GM18498 (cell line): Measurements from ENCODE around the gene TRIM50.
"Not testable (repeated sequence)": the region's sequence is repeated elsewhere in the genome, so short reads cannot be mapped to it uniquely, and the experiment has no call there.

ENCODE experiments used
- ATAC-seq: cut with Tn5 transposase; IDR thresholded peaks from one replicate; pipeline ENCODE4 v1.9.1; 2021; ENCODE audit warnings: mild to moderate bottlenecking, moderate library complexity; ENCODE audit not compliant: unreplicated experiment

Gene TRIM50

DNA sequence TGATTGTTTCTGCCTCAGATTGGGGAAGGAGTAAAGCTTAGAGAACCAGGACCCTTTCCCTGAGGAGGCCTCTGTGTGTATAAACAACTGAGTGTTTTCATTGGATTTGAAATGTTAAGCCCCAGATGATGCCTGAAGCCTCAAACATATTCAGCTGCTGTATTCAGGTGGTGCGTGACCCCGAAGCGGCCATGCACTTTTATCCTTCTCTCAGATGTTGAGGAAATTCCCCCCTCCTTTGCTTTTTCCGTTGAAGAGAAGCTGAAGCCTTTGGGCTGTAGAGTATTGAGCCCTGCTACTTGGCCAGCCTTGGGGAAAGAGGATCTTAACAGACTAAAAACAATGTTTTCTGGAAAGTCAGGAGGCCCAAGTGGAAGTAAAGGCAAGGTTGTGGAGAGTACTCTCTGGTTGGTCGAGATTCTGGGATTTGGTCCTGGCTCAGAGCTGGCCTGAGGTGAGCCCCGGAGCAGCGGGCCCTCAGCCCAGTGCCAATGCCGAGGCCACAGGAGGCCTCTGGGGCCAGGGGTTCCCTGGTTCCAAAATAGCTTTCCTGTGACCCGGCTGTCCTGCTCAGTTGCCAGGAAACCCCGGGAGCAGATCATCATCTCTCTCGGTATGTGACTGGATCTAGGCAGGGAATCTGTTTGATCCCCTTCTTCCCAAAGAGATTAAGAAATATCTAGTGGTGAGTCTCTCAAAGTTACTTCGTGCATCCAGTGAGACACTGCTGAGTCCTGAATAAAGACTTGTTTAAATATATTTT is 22.6 kb upstream of the TRIM50 start:
- ATAC-seq: no peak

DNA sequence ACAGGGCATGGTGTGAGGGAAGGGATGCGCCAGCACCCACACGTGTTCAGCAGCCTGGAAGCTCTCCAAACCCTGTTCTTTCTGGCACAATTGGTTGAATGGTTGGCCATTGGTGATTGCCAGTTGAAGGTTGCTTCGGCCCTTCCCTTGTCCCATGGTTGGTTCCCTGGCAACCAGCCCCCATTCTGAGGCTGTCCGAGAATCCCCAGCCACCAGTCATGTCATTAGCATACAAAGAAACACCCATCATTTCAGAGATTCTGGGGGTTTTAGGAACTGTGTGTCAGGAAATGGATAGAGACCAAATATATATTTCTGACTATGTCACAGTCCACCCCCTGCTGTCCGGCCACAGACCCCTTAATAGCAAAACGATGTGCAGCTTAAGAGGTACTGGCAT is 21.9 kb upstream of the TRIM50 start:
- no peak for ATAC-seq

DNA sequence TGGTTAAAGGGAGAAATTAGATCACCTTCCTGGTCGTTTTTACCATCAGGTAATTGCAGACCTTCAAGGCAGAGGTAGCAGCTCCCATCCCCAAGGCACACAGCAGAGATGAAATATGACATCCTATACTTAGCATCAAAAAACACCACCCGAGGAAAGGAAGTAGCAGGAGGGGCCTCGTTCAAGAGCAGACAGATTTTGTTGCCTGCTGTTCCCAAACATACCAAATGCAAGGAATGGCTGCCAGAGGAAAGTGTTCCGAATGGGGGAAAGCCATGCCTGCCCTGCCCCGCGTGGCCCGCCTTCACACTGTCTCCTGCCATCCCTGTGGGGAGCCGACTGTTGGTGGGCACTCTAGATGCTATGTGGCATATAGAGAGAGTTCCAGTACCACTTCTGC is 18.1 kb upstream of the TRIM50 start:
- no peak for ATAC-seq

DNA sequence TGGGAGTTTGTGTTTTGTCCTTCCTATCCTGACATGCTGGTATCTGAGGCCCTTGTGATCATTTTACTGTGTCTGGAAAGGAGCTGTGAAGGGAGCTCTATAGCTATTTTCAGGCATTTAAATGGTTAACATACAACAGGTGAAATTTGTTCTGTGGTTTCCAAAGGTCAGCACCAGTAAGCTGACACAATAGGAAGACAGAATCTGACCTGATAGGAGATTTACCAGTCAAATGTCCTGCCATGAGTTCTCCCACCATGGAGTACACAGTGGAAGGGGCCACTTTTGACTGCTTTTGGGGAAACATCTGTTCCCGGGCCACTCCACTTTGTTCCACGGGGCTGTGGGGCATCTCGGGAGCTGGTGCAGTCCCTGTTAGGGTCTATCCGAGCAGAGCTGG is 17.7 kb upstream of the TRIM50 start:
- no peak for ATAC-seq

DNA sequence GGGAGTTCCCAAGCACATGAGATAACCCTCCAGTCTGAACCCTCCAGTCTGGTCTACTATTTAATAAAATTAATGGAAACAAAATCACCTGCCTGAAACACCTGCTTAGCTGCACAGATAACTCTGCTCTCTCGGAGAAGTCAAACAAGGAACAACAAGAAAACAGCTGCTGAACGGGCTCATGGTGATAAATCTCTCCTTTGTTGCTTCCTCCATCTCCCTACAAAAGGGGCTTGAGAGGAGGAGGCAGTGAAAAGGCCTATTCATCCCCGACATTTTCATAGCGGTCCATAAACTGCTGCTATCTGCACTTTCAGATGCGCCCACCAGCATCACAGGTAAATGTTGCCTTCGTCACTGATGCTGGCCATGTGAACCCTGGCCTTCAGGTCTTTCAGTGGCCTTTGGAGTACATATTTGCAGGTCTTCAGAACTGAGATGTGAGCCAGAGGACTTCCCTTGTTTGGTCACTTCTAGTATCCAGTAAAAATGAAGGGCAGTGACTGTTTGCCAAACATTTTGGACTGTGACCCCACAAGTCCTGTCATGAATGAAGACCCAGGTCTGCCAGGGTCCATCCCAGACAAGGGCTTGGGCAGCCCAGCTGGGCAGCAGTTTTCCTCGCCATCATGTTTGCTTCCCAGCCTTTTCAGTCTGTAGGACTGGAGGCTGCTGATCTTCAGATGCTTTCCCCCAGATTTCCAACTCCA is 15.9 kb upstream of the TRIM50 start:
- ATAC-seq: no peak

DNA sequence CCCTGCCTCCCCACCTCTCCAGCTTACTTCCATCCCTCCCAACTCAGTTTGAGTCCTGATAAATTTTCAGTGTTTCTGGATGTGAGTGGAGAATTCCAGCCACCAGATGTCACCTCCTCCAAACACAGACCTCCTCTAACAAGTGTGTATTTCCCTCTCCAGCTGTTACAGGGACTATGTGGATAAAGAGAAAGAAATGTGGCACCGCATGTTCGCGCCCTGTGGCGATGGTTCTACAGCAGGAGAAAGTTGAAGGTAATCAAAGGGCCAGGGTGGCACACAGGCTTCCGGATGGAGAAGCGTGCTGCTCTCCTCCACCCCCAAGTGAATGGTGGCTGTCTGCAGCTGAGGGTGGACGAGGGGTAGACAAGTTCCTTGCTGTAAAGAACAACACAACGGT is 14.8 kb upstream of the TRIM50 start:
- no peak for ATAC-seq

DNA sequence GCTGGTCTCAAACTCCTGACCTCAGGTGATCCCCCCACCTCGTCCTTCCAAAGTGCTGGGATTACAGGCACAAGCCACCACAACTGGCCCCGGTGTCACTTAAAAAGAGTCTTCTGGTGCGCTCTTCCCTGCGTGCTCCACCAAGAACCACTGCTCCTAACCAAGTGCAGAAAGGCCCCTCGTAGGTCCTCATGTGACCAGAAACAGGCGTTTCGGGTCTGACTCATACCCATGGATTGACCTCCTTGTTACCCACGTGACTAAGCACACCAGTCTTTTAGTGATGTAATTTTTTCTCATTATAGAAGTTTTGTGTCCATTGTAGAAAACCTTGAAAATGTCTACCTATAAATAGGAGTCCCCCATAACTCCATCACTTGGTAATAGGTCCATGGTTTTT is 14.0 kb upstream of the TRIM50 start:
- no peak for ATAC-seq

DNA sequence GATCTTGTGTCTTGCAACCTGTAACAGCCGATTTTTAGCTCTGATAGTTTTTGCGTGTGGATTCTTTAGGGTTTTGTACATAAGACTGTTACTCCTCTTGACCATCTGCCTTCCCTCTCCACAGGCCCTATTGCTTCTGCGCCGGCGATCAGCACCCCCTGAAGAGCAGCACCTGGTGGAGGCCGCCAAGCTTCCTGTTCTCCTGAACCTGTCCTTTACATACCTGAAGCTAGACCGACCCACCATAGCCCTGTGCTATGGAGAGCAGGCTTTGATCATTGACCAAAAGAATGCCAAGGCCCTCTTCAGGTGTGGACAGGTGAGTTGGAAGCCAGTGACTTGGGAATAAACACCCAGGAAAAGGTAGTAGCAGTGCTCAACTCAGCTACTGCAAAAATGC is 12.6 kb upstream of the TRIM50 start:
- ATAC-seq: no peak

DNA sequence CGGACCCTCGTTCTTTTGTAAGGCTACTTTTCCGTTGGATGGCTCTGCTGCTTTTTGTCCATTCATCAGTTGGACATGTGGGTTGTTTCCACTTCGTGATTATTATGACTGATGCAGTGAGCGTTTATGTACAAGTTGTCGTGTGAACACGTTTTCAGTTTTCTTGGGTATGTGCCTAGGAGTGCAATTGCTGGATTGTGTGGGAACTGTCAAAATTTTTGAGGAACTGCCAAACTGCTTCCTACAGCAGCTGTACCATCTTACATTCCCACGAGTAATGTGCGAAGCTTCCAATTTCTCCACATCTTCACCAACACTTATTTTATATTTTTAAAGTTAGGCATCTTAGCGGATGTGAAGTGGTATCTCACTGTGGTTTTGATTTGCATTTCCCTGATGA is 10.4 kb upstream of the TRIM50 start:
- no peak for ATAC-seq

DNA sequence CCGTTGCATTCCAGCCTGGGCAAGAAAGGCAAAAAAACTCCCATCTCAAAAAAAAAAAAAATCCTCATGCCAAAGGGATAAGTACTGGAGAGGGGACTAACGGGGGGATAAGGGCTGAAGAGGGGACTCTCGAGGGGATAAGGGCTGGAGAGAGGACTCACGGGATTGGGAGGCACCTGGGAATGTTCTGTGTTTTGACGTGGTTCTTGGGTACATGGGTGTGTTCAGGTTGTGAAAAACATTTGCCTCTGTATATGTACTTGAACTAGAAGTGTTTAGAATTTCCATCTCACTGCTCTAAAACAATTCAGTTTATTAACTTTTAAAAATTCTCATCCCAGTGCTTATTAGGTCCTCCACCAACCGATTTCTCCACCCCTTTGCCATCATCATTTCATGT is 4.6 kb upstream of the TRIM50 start:
- ATAC-seq: no peak

DNA sequence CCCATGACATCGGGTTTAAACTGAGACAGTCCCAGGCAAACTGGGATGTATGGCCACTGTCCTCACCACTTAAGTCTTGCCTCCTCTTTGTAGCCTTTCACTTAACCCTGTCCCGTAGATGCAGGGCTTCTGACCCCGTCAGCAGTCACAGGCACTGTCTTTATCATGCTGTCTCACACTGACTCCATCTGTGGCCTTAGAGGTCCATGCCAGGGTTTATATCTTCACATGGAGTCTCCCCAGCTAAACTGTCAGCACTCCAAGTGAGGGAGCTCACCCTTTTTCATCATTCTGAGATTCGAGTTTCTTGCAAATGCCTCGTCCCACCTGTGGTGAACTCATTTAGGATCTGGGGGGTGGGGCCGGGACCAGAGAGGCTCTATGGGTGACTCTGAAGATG is 2.9 kb upstream of the TRIM50 start:
- no peak for ATAC-seq

DNA sequence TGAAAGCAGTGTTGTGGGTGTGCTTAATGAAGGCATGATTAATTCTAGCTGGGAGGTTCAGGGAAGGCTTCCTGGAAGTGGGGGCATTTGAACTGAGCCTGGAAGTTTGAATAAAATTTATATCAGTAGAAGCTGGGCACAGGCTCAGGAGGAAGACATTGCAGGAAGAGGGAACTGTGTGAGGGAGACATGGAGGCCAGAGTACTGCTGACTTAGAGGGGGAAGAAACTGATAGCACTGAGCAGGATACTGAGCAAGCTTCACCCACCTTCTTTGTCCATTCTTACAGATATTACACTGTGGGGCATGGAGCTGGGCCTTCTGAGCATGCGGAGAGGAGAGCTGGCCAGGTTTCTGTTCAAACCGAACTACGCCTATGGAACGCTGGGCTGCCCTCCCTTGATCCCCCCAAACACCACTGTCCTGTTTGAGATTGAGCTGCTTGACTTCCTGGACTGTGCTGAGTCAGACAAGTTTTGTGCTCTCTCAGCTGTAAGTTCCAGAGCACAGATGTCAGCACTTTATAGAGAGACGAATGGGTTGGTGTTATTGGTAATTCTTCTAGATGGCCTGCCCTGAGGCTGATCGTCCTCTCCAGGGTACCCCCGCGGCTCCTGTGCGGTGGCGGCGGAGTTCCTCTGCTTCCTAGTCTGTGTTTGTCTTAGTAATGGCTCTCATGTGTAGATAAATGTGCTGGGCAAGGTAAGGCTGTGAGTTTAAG is 2.1 kb upstream of the TRIM50 start:
- no peak for ATAC-seq

DNA sequence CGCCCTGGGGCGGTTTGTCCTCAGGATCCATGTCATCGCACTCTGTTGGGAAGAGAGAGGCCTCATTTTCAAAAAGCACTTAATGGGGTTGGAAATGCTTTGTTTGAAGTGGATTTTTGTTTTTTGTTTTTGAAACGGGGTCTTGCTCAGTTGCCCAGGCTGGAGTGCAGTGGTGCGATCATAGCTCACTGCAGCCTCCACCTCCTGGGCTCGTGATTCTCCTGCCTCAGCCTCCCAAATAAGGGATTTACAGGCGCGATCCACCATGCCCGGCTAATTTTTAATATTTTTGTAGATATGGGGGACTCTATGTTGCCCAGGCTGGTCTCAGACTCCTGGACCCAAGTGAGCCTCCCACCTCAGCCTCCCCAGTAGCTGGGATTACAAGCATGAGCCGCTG is 814 bp upstream of the TRIM50 start:
- ATAC-seq: no peak

DNA sequence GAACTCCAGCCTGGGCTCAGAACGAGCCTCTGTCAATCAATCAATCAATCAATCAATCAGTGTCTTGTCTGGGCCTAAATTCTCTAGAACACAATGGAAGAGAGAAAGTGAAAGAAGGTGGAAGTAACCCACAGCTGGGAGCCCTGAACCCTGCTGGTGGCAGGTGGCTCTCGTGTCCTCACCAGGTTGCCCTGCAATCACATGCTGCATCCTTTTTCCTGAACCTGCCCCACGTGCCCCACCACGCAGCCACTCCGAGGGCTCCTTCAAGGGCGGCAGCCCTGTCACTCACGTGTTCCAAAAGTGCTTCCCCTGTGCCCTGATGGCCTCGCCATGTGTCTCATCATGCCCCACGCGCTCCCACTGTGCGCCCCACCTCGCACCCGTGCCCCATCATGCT is 433 bp downstream of the TRIM50 start:
- ATAC-seq: not testable (repeated sequence)

DNA sequence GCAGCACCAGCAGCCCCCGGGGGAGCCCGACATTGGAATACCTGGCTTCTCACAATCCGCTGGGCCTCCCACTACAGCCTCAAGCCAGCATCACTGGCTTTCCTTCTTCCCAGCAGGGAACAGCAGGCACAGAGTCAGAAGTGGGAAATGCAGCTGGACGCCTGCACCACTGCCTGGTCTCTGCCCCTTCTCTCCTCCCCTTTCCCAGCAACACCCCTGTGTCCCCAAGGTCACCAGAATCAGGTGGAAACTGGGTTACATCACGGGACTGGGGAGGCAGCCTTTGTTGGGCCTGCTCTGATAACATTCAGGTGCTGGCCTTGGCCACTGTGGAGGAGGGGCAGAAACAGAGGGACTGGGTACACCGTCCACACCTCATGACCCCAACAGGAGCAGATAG is 2.5 kb downstream of the TRIM50 start:
- ATAC-seq: not testable (repeated sequence)

DNA sequence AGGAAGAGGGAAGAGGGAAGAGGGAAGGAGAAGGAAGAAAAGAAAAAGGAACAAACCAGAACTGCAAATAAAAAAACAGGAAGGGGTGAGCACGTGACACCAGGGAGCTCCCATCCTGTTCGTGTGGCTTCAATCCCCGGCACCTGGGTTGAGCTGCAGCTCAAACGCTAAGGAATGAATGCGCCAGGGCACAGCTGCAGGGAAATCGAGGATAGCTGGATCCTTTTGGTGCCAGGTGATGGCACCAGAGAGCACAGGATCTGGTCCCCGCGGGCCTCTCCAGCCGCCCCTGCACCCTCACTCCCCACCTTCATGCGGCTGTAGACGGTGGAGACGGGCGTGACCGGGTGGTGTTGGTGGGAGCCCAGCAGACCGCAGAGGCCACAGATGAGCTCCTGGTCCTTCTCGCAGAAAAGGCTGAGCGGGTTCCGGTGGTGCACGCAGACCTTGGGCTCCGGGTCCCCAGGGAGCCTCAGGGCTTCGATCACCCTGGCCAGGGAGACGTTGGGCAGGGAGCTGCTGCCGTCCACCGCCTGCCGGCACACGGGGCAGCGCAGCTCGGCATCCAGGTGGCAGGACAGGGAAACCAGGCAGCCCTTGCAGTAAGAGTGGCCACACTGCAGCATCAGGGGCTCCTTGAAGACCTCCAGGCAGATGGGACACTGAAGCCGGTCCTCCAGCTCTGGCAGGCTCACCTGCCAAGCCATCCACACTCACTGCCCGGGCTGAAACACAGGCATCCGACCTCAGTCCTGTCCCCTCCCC is 3.6 kb downstream of the TRIM50 start:
- not testable (repeated sequence) for ATAC-seq

DNA sequence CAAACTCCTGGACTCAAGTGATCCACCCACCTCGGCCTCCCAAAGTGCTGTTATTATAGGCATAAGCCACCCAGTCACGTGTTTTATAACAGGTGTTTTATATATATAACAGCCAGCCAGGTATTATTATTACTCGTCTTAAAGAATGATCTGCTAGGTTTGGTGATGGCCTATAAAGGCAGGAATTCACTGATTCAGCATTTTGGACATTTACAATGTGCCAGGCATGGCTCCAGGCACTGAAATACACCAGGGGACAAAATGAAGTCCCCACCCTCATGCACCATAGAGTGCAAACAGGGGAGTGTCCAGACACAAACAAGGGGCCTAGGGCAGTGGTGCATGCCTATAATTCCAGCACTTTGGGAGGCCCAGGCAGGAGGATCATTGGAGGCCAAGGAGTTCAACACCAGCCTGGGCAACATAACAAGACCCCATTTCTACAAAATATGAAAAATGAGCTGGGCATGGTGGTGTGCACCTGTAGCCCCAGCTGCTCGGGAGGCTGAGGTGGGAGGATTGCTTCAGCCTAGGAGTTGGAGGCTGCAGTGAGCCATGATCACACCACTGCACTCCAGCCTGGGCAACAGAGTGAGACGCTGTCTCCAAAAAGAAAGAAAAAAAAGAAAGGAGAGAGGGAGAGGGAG is 4.3 kb downstream of the TRIM50 start:
- ATAC-seq: not testable (repeated sequence)

DNA sequence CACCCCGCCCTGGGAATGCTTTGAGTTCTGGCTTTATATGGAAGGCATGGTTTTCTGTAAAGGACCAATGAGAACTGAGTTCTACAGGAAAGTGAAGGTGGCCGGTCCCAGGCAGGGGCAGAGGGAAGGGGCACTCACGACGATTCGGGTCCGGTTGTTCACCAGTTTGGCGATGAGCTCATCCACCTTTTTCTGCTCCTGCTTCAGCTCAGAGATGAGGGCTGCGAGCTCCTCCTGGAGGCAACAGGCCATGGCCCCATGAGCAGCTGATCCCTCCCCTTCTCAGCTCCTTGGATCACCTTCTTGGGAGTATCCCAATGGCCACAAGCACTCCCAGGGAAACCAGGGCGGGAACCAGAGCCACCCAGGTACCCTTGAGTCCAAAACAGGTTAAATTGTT is 7.9 kb downstream of the TRIM50 start:
- ATAC-seq: not testable (repeated sequence)

DNA sequence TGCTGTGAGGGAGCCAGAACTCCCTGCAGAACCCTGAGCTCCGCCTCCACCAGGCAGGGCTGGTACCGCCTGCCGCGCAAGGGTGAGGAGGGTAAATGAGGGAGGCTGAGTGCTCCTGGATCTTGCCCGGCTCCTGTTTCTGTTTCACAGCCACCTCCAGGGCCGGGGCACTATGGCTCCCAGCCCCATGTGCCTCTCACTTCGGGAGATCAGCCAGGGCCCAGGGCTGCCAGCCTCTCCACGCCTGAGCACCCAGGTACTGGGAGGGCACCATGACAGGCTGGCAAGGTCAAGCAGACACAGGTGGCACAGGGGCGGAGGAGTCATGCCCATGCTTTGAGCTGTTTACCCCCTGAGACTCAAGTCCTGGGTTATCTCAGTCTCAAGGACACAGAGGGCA is 8.3 kb downstream of the TRIM50 start:
- not testable (repeated sequence) for ATAC-seq

DNA sequence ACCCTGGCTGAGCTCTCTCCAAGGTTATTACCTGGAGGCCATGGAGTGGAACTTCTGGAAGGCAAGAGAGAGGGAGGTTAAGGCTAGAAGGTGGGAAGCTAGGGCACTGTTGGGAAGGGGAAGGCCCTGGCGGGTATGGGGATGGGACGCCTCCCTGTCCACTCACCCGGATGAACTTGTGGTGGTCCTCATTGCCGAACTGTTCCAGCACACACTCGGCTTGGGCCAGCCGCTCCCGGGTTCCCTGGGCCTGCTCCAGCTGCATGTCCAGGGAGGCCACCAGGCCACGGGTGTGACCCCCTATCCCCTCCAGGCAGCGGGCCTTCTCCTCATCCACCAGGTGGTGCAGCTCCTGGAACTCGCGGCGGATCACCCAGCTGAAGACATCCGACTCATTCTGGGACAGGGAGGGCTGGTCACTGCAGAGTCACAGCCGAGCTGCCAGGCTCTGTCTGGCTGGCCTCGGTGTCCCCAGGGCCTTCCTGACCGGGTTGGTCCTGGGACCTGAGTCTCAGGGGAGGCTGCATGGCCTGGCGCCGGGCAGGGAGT is 9.2 kb downstream of the TRIM50 start:
- not testable (repeated sequence) for ATAC-seq
